EH (cell line): ENCODE measurements around the gene ABCD1.
"Not testable (repeated sequence)": the region's sequence is repeated elsewhere in the genome, so short reads cannot be mapped to it uniquely, and the experiment has no call there.

Experiments
- DNase-seq: peaks from one replicate; pipeline ENCODE4 v3.0.0-alpha.2; 2015; ENCODE audit warnings: low read depth

The ABCD1 gene

GRCh38 chrX:153734871-153735270 lies 10.2 kb downstream of the ABCD1 start:
- DNase-seq, result no peak

- DNase-seq, result no peak
Observed at GRCh38 chrX:153735274-153735673, 10.6 kb downstream of the ABCD1 start.

- no peak for DNase-seq
Observed at GRCh38 chrX:153736071-153736820, 11.6 kb downstream of the ABCD1 start.

GRCh38 chrX:153736871-153737441 lies 12.3 kb downstream of the ABCD1 start:
- DNase-seq, result no peak

GRCh38 chrX:153738056-153738605 lies 13.5 kb downstream of the ABCD1 start:
- no peak for DNase-seq

GRCh38 chrX:153739754-153740486 lies 15.3 kb downstream of the ABCD1 start:
- no peak for DNase-seq

GRCh38 chrX:153740631-153741222 lies 16.1 kb downstream of the ABCD1 start:
- no peak for DNase-seq

GRCh38 chrX:153741446-153741845 lies 16.8 kb downstream of the ABCD1 start:
- no peak for DNase-seq

GRCh38 chrX:153742111-153742510 lies 17.5 kb downstream of the ABCD1 start:
- DNase-seq, result not testable (repeated sequence)

GRCh38 chrX:153742796-153743467 lies 18.3 kb downstream of the ABCD1 start:
- DNase-seq, result not testable (repeated sequence)

GRCh38 chrX:153743468-153744209 lies 19.0 kb downstream of the ABCD1 start:
- DNase-seq, result peak; percentile 21

- DNase-seq, result no peak
Observed at GRCh38 chrX:153744210-153745066, 19.8 kb downstream of the ABCD1 start.

- DNase-seq, result not testable (repeated sequence)
Observed at GRCh38 chrX:153745067-153745433, 20.4 kb downstream of the ABCD1 start.

- no peak for DNase-seq
Observed at GRCh38 chrX:153746359-153746758, 21.7 kb downstream of the ABCD1 start.

GRCh38 chrX:153746991-153747390 lies 22.3 kb downstream of the ABCD1 start:
- DNase-seq, result peak; percentile 35

- DNase-seq, result not testable (repeated sequence)
Observed at GRCh38 chrX:153749017-153749416, 24.4 kb downstream of the ABCD1 start.

GRCh38 chrX:153750127-153750774 lies 25.6 kb downstream of the ABCD1 start:
- no peak for DNase-seq

GRCh38 chrX:153755136-153755535 lies 30.5 kb downstream of the ABCD1 start:
- DNase-seq, result no peak

GRCh38 chrX:153761863-153762262 lies 37.2 kb downstream of the ABCD1 start:
- DNase-seq, result no peak
